DND-41 (cell line): ENCODE results near the gene FAM53B.

Experiments used
- ATAC-seq: fragments of 200-7000 bp; cut with Tn5 transposase; 3 replicates; pipeline ENCODE4 v1.9.1; 2021; ENCODE audit warnings: low read depth; ENCODE audit not compliant: insufficient read depth
- DNase-seq: peaks from one replicate; pipeline ENCODE4 v3.0.0-alpha.2; 2020
- H2AFZ ChIP-seq: 2 replicates; pipeline ENCODE4 v1.6.0; 2012; ENCODE audit warnings: low read depth, low read length
- H3K27ac ChIP-seq: 2 replicates; pipeline ENCODE4 v1.5.1; 2012; ENCODE audit warnings: low read length, inconsistent platforms
- H3K27me3 ChIP-seq: fragments of 200-600 bp; sonication (generic); 2 replicates; pipeline ENCODE4 v1.6.0; 2012; ENCODE audit warnings: low read length, mild to moderate bottlenecking, inconsistent platforms; ENCODE audit not compliant: insufficient read depth, poor library complexity
- H3K36me3 ChIP-seq: 2 replicates; pipeline ENCODE4 v1.5.1; 2012; ENCODE audit warnings: low read length, inconsistent platforms; ENCODE audit not compliant: insufficient read depth
- H3K4me1 ChIP-seq: 2 replicates; pipeline ENCODE4 v1.5.1; 2012; ENCODE audit warnings: mild to moderate bottlenecking, low read length; ENCODE audit not compliant: insufficient read depth
- H3K4me2 ChIP-seq: 2 replicates; pipeline ENCODE4 v1.6.0; 2012; ENCODE audit warnings: mild to moderate bottlenecking, moderate library complexity, low read length, inconsistent platforms; ENCODE audit not compliant: insufficient read depth
- H3K4me3 ChIP-seq, 2 experiments: fragments of 200-600 bp in 1 of 2; shearing (Covaris generic) in 1 of 2; 2 replicates each; pipeline ENCODE4 v1.5.1; 2012 to 2016; ENCODE audit warnings: inconsistent platforms in 2 of 2, low read length in 2 of 2, mild to moderate bottlenecking in 2 of 2, low read depth in 1 of 2, moderate library complexity in 1 of 2
- H3K79me2 ChIP-seq: 2 replicates; pipeline ENCODE4 v1.6.0; 2012; ENCODE audit warnings: low read length, inconsistent platforms; ENCODE audit not compliant: insufficient read depth
- H3K9ac ChIP-seq: 2 replicates; pipeline ENCODE4 v1.6.0; 2012; ENCODE audit warnings: low read depth, mild to moderate bottlenecking, inconsistent platforms, low read length, moderate library complexity
- H3K9me3 ChIP-seq: 2 replicates; pipeline ENCODE4 v1.5.1; 2012; ENCODE audit warnings: low read length, moderate library complexity, mild to moderate bottlenecking, inconsistent platforms; ENCODE audit not compliant: insufficient read depth, severe bottlenecking
- H4K20me1 ChIP-seq: 2 replicates; pipeline ENCODE4 v1.6.0; 2012; ENCODE audit warnings: low read length; ENCODE audit not compliant: insufficient read depth
- EZH2 ChIP-seq: IDR thresholded peaks from 3 replicates; pipeline ENCODE4 v1.6.1; 2012; ENCODE audit warnings: borderline replicate concordance, low read depth, mild to moderate bottlenecking, moderate library complexity, low read length, inconsistent platforms; ENCODE audit not compliant: severe bottlenecking
- TF ChIP-seq, protein P1 (sequence below): IDR thresholded peaks from 2 replicates; pipeline ENCODE4 v1.5.1; 2012; ENCODE audit warnings: borderline replicate concordance, low read length, moderate library complexity, mild to moderate bottlenecking; ENCODE audit not compliant: poor library complexity, severe bottlenecking; ENCODE audit errors: extremely low read depth

Gene FAM53B

GRCh38 chr10:124608093-124608721 is 136.0 kb downstream of the FAM53B start:
- H3K4me3 ChIP-seq: no peak overlapping the region
- H3K4me2 ChIP-seq: no peak overlapping the region
- no peaks in the 10 kb centered on the region for H3K27me3 ChIP-seq
- H3K36me3 ChIP-seq: peaks cover 16% of the 10 kb centered on the region
- ATAC-seq (no peak), DNase-seq (no peak)
- TF ChIP-seq EZH2: no peak
- TF ChIP-seq, protein P1, sequence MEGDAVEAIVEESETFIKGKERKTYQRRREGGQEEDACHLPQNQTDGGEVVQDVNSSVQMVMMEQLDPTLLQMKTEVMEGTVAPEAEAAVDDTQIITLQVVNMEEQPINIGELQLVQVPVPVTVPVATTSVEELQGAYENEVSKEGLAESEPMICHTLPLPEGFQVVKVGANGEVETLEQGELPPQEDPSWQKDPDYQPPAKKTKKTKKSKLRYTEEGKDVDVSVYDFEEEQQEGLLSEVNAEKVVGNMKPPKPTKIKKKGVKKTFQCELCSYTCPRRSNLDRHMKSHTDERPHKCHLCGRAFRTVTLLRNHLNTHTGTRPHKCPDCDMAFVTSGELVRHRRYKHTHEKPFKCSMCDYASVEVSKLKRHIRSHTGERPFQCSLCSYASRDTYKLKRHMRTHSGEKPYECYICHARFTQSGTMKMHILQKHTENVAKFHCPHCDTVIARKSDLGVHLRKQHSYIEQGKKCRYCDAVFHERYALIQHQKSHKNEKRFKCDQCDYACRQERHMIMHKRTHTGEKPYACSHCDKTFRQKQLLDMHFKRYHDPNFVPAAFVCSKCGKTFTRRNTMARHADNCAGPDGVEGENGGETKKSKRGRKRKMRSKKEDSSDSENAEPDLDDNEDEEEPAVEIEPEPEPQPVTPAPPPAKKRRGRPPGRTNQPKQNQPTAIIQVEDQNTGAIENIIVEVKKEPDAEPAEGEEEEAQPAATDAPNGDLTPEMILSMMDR: no peak
- peaks cover 8% of the 10 kb centered on the region; the same call in 1 of the 2 replicates for H3K79me2 ChIP-seq
- peak overlapping the region; percentile 42 for H3K27ac ChIP-seq
- H4K20me1 ChIP-seq: peaks cover 3% of the 10 kb centered on the region; the same call in 1 of the 2 replicates
- no peak overlapping the region for H3K9ac ChIP-seq
- H3K4me1 ChIP-seq: peaks cover 33% of the 10 kb centered on the region
- no peak overlapping the region for H2AFZ ChIP-seq
- no peaks in the 10 kb centered on the region for H3K9me3 ChIP-seq

DNA sequence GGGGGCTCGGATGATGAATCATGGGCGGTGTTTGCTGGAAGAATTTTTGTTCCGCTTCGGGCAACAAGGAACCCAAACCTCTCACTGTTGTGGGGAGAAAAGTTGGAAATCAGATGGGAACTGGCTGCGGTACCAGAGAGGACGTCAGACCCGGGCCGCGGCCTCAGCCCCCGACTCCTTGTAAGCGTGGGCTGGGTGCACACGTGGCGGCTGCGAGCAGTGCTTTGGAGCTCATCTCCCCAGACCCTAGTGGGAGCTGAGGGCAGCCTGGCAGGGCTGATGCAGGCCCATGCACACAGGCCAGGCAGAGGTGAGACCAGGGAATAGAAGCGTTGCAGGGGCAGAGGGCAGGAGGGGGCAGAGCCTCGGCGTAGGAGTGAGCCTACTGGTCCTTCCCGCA is 136.5 kb downstream of the FAM53B start:
- Histone ChIP-seq H3K4me2 (no peak overlapping the region), H3K27ac (peak overlapping the region; percentile 42), H3K4me1 (peaks cover 28% of the 10 kb centered on the region), H3K4me3 (no peak overlapping the region), H2AFZ (no peak overlapping the region), H3K27me3 (no peaks in the 10 kb centered on the region), H3K9me3 (no peaks in the 10 kb centered on the region), H3K36me3 (peaks cover 12% of the 10 kb centered on the region), H3K9ac (no peak overlapping the region), H3K79me2 (peaks cover 8% of the 10 kb centered on the region; the same call in 1 of the 2 replicates), H4K20me1 (peaks cover under 1% of the 10 kb centered on the region; the same call in 1 of the 2 replicates)
- ATAC-seq: no peak
- no peak for DNase-seq
- TF ChIP-seq, protein P1: no peak

DNA sequence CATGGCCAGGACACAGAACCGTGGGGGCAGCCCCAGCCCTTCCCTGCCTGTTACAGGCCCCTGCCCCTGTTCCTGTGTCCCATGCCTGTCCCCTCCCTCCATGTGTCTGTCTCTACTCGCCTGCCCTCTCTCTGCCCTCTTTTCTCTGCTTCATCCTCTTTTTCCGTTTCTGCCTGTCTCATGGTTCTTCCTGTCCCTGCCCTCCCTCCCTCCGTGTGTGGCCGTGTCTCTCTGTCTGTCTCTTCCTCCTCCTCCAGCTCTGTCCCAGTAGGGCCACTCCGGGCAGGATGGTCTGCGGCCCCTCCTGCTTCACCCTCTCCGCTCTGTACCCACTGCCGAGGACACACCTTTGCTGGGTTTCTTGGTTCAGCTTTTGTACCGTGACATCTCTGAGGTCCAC is 137.4 kb downstream of the FAM53B start:
- H3K9ac ChIP-seq: no peak overlapping the region
- TF ChIP-seq, protein P1: no peak
- TF ChIP-seq EZH2: no peak
- peaks cover 19% of the 10 kb centered on the region for H3K4me1 ChIP-seq
- DNase-seq: no peak
- ATAC-seq: no peak; the same call in 2 of the 3 replicates
- no peaks in the 10 kb centered on the region for H3K9me3 ChIP-seq
- H4K20me1 ChIP-seq: no peaks in the 10 kb centered on the region
- H3K79me2 ChIP-seq: peaks cover 8% of the 10 kb centered on the region; the same call in 1 of the 2 replicates
- no peak overlapping the region for H3K4me2 ChIP-seq
- H2AFZ ChIP-seq: no peak overlapping the region
- peaks cover 11% of the 10 kb centered on the region for H3K36me3 ChIP-seq
- no peaks in the 10 kb centered on the region for H3K27me3 ChIP-seq
- H3K4me3 ChIP-seq: no peak overlapping the region
- H3K27ac ChIP-seq: peak overlapping the region; percentile 2; the same call in 1 of the 2 replicates
